ENCODE measurements around the gene RAB35. TPM values are rescaled to one million over a fixed set of nuclear protein-coding genes. Genes with fewer than 3 reads are reported as not detected.
A peak's percentile ranks its signal among the peaks of the same experiment; 100 is the strongest.

RAB35 gene
- total and polyA plus RNA-seq, 2 donors from 2014 or later: 23.2 to 56.1 TPM

GRCh38 chr12:120103044-120103338 lies 13.6 kb downstream of the RAB35 start:
- no peak for TF ChIP-seq CTCF (IDR thresholded peaks at IDR 0.05; ENCODE audit: borderline replicate concordance, extremely low read depth, insufficient read depth)
- DNase-seq (no peak), FAIRE-seq (no peak)
- H3K36me3 ChIP-seq (ENCODE audit: control insufficient read depth in 2 of 3, insufficient read depth in 3 of 3, low read length in 3 of 3): peaks cover 3 to 18% (median 14%) of the 10 kb centered on the region in 3 donors
- H3K27ac ChIP-seq (ENCODE audit: low read depth in 2 of 2, low read length in 2 of 2): no peak overlapping the region
- peaks cover 0 to 26% (median 10%) of the 10 kb centered on the region in 3 donors for H3K4me1 ChIP-seq (ENCODE audit: control insufficient read depth in 2 of 3, insufficient read depth in 2 of 3, low read depth in 1 of 3, low read length in 3 of 3)
- H3K4me3 ChIP-seq (ENCODE audit: low read length in 3 of 3): no peak overlapping the region
- intact Hi-C loops (cut with DNase I): no loop called here
- no peak overlapping the region for H3K9ac ChIP-seq (ENCODE audit: low read length in 3 of 3)
- no peaks in the 10 kb centered on the region for H3K27me3 ChIP-seq (ENCODE audit: control insufficient read depth, insufficient read depth, low read length)
- no peaks in the 10 kb centered on the region for H3K9me3 ChIP-seq (ENCODE audit: control insufficient read depth in 2 of 3, insufficient read depth in 1 of 3, low read length in 3 of 3)

- Histone ChIP-seq H3K36me3 (ENCODE audit: control insufficient read depth in 2 of 3, insufficient read depth in 3 of 3, low read length in 3 of 3) (peaks cover 3 to 18% (median 17%) of the 10 kb centered on the region in 3 donors), H3K4me3 (ENCODE audit: low read length in 3 of 3) (no peak overlapping the region), H3K9ac (ENCODE audit: low read length in 3 of 3) (peak overlapping the region in 1 of 3 donors; percentile 10), H3K4me1 (ENCODE audit: control insufficient read depth in 2 of 3, insufficient read depth in 2 of 3, low read depth in 1 of 3, low read length in 3 of 3) (peaks cover 0 to 26% (median 10%) of the 10 kb centered on the region in 3 donors), H3K27ac (ENCODE audit: low read depth in 2 of 2, low read length in 2 of 2) (peak overlapping the region in 1 of 2 donors; percentile 58), H3K27me3 (ENCODE audit: control insufficient read depth, insufficient read depth, low read length) (no peaks in the 10 kb centered on the region), H3K9me3 (ENCODE audit: control insufficient read depth in 2 of 3, insufficient read depth in 1 of 3, low read length in 3 of 3) (no peaks in the 10 kb centered on the region)
- DNase-seq (no peak), FAIRE-seq (no peak)
- intact Hi-C loops (cut with DNase I): no loop called here
- TF ChIP-seq CTCF (IDR thresholded peaks at IDR 0.05; ENCODE audit: borderline replicate concordance, extremely low read depth, insufficient read depth): no peak
These were observed 14.1 kb downstream of the RAB35 start for GRCh38 chr12:120102189-120103043.

GRCh38 chr12:120101617-120102016 lies 14.9 kb downstream of the RAB35 start:
- H3K4me1 ChIP-seq (ENCODE audit: control insufficient read depth in 2 of 3, insufficient read depth in 2 of 3, low read depth in 1 of 3, low read length in 3 of 3): peaks cover 0 to 27% (median 10%) of the 10 kb centered on the region in 3 donors
- H3K36me3 ChIP-seq (ENCODE audit: control insufficient read depth in 2 of 3, insufficient read depth in 3 of 3, low read length in 3 of 3): peaks cover 3 to 25% (median 19%) of the 10 kb centered on the region in 3 donors
- peak in 4 of 5 donors; percentile 31 to 85 (median 46) for DNase-seq
- intact Hi-C loops (cut with DNase I): no loop called here
- H3K9me3 ChIP-seq (ENCODE audit: control insufficient read depth in 2 of 3, insufficient read depth in 1 of 3, low read length in 3 of 3): no peaks in the 10 kb centered on the region
- no peaks in the 10 kb centered on the region for H3K27me3 ChIP-seq (ENCODE audit: control insufficient read depth, insufficient read depth, low read length)
- H3K9ac ChIP-seq (ENCODE audit: low read length in 3 of 3): peak overlapping the region in 1 of 3 donors; percentile 10
- no peak for TF ChIP-seq CTCF (IDR thresholded peaks at IDR 0.05; ENCODE audit: borderline replicate concordance, extremely low read depth, insufficient read depth)
- no peak overlapping the region for H3K4me3 ChIP-seq (ENCODE audit: low read length in 3 of 3)
- H3K27ac ChIP-seq (ENCODE audit: low read depth in 2 of 2, low read length in 2 of 2): peak overlapping the region; percentile 60 to 65
- no peak for FAIRE-seq
